Measurements from ENCODE around the gene CCHCR1.
A peak's percentile ranks its signal among the peaks of the same experiment; 100 is the strongest.

Gene CCHCR1

DNA sequence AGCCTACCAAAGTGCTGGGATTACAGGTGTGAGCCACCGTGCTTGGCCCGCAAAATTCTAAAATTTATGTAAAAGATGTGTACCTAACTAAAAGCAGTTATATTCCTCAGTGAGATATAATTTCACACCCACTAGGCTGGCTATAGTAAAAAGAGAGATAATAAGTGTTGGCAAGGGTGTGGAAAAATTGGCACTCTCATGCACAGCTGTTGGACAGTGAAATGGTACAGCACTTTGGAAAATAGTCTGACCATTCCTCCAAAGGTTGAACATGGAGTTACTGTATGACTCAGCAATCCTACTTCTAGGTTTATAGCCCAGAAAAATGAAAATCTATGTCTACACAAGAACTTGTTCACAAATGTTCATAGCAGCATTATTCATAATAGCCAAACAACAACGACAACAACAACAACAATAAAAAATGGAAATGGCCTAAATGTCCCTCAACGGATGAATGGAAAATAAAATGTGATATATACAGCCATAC lies 59.1 kb downstream of the CCHCR1 start:
- Histone ChIP-seq H3K9ac (no peak overlapping the region), H3K4me1 (peaks cover 18% of the 10 kb centered on the region), H3K4me2 (ENCODE audit: low read length) (no peak overlapping the region), H3K4me3 (ENCODE audit: low read depth, low read length) (no peak overlapping the region), H2AFZ (no peak overlapping the region), H3K36me3 (ENCODE audit: control insufficient read depth, insufficient read depth, low read length) (no peaks in the 10 kb centered on the region), H3K9me3 (ENCODE audit: control insufficient read depth, low read length) (no peaks in the 10 kb centered on the region), H3K27ac (no peak overlapping the region), H3K27me3 (ENCODE audit: control insufficient read depth, insufficient read depth, low read length) (no peaks in the 10 kb centered on the region), H3K79me2 (no peaks in the 10 kb centered on the region)
- no peak for TF ChIP-seq CTCF (IDR thresholded peaks at IDR 0.05)

DNA sequence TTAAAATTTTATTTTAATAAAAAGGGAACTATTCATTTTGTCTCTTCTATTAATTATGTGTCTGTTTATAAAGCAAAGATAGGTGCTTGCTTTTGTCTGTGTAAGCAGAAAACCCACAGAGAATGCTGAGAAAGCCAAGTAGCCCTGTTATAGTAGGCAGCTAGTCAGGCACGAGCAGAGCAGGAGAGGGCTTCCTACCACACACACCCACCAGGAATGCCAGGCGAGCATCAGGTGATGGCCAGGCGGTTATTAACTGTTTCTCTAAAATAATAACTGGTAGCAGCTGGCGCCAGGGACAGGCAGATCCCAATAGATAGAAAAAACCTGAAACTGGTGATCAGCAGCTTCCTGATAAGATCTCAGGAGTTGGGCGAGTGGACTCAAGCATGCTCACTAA lies 60.9 kb downstream of the CCHCR1 start:
- Histone ChIP-seq H3K9me3 (ENCODE audit: control insufficient read depth, low read length) (no peaks in the 10 kb centered on the region), H3K9ac (no peak overlapping the region), H3K4me3 (ENCODE audit: low read depth, low read length) (no peak overlapping the region), H3K4me1 (peaks cover 18% of the 10 kb centered on the region), H3K36me3 (ENCODE audit: control insufficient read depth, insufficient read depth, low read length) (no peaks in the 10 kb centered on the region), H3K27ac (peak overlapping the region; percentile 33), H3K4me2 (ENCODE audit: low read length) (peak overlapping the region; percentile 41), H3K79me2 (no peaks in the 10 kb centered on the region), H3K27me3 (ENCODE audit: control insufficient read depth, insufficient read depth, low read length) (no peaks in the 10 kb centered on the region), H2AFZ (peak overlapping the region; percentile 72)
- TF ChIP-seq CTCF (IDR thresholded peaks at IDR 0.05) = no peak

DNA sequence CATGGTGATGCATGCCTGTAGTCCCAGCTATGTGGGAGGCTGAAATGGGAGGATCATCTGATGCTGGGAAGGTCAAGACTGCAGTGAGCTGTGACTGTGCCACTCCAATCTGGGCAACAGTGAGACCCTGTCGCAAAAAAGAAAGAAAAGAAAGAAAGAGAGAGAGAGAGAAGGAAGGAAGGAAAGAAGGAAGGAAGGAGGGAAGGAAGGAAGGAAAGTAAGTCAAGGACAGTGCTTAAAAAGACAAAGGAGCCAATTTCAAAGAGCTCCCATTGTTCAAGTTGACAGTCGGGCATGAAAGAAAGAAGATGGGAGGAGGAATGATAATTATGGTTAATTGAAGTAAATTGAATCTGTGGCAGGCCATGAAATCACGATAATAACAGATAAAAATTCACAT lies 61.4 kb downstream of the CCHCR1 start:
- no peaks in the 10 kb centered on the region for H3K79me2 ChIP-seq
- H3K9me3 ChIP-seq (ENCODE audit: control insufficient read depth, low read length) = no peaks in the 10 kb centered on the region
- peak overlapping the region; percentile 41 for H3K4me2 ChIP-seq (ENCODE audit: low read length)
- H3K27ac ChIP-seq = peak overlapping the region; percentile 33
- H3K4me3 ChIP-seq (ENCODE audit: low read depth, low read length) = no peak overlapping the region
- H3K9ac ChIP-seq = no peak overlapping the region
- no peaks in the 10 kb centered on the region for H3K27me3 ChIP-seq (ENCODE audit: control insufficient read depth, insufficient read depth, low read length)
- H3K4me1 ChIP-seq = peaks cover 18% of the 10 kb centered on the region
- TF ChIP-seq CTCF (IDR thresholded peaks at IDR 0.05) = no peak
- no peaks in the 10 kb centered on the region for H3K36me3 ChIP-seq (ENCODE audit: control insufficient read depth, insufficient read depth, low read length)
- peak overlapping the region; percentile 72 for H2AFZ ChIP-seq

DNA sequence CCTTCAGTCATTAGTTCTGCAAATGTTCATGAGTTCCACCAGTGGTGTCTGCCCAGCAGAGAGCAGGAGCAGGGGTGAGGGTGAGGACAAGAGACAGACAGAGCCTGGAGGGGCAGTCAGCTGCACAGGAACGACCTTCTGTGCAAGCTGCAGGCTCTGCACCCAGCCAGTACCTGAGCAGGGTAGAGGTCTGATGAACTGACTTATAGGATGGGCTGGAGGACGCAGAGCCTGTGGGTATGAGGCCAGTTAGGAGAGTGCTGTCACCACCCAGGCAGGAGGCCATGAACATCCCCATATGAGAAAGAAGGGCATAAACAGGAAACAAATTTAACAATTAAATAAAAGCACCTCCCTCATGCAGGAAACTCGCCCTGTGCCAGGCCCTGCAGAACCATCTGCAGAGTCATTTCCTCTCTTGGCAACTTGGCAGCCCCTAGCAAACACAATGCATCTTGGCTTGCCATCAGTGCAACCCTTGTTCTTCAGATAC lies 63.2 kb downstream of the CCHCR1 start:
- Histone ChIP-seq H2AFZ (peak overlapping the region; percentile 38), H3K27me3 (ENCODE audit: control insufficient read depth, insufficient read depth, low read length) (no peaks in the 10 kb centered on the region), H3K27ac (no peak overlapping the region), H3K4me2 (ENCODE audit: low read length) (no peak overlapping the region), H3K4me3 (ENCODE audit: low read depth, low read length) (no peak overlapping the region), H3K9ac (no peak overlapping the region), H3K79me2 (no peaks in the 10 kb centered on the region), H3K36me3 (ENCODE audit: control insufficient read depth, insufficient read depth, low read length) (no peaks in the 10 kb centered on the region), H3K9me3 (ENCODE audit: control insufficient read depth, low read length) (no peaks in the 10 kb centered on the region), H3K4me1 (peaks cover 18% of the 10 kb centered on the region)
- TF ChIP-seq CTCF (IDR thresholded peaks at IDR 0.05) = no peak

GRCh38 chr6:31092769-31093505 lies 64.7 kb downstream of the CCHCR1 start:
- no peak overlapping the region for H3K27ac ChIP-seq
- no peaks in the 10 kb centered on the region for H3K79me2 ChIP-seq
- peaks cover 18% of the 10 kb centered on the region for H3K4me1 ChIP-seq
- no peak overlapping the region for H3K9ac ChIP-seq
- no peak overlapping the region for H2AFZ ChIP-seq
- H3K4me2 ChIP-seq (ENCODE audit: low read length) = no peak overlapping the region
- no peaks in the 10 kb centered on the region for H3K27me3 ChIP-seq (ENCODE audit: control insufficient read depth, insufficient read depth, low read length)
- no peaks in the 10 kb centered on the region for H3K9me3 ChIP-seq (ENCODE audit: control insufficient read depth, low read length)
- no peak for TF ChIP-seq CTCF (IDR thresholded peaks at IDR 0.05)
- H3K36me3 ChIP-seq (ENCODE audit: control insufficient read depth, insufficient read depth, low read length) = no peaks in the 10 kb centered on the region
- H3K4me3 ChIP-seq (ENCODE audit: low read depth, low read length) = no peak overlapping the region
